GM21576 (cell line): ENCODE results near the gene SMOC1.

Source experiments
- ATAC-seq: cut with Tn5 transposase; IDR thresholded peaks from one replicate; pipeline ENCODE4 v1.9.1; 2021; ENCODE audit warnings: mild to moderate bottlenecking, moderate library complexity; ENCODE audit not compliant: unreplicated experiment

The SMOC1 gene

DNA sequence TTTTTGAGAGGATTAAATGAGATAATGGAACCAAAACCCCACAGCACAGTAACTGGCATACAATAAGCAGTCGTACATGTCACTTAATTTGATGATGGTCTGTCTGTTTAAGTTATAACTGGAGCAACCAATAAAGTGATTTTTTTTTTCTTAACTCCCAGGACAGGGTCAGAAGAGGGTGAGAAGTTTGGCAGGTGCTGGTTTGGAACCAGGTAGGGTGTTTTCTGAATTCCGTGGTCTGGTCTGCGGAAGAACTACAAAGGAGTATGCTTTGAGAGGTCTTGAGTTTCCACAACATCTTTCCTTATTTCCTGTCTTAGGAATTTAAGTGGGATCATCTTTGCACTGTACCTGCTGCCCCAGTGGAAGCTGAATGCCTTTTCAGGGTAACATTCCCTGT is 197.8 kb downstream of the SMOC1 start:
- no peak for ATAC-seq

DNA sequence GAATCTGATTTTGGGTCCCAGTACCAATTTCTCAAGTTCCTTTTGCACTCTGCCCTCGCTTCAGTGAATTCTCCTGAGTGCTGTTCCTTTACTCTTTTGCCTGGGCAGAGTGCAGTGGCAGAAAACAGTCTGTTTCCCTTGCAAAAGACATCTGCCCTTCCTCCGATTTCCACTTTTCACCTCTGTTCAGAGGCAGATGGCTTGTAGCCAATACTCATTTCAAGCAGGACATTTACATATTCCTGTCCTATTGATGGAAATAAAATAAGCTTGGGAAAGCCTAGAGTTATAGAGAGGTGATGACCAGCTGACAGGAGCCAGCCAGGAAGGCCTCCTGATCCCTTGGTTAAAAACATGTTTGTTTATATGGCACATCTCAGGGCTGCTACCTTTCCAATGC is 198.5 kb downstream of the SMOC1 start:
- ATAC-seq: no peak

DNA sequence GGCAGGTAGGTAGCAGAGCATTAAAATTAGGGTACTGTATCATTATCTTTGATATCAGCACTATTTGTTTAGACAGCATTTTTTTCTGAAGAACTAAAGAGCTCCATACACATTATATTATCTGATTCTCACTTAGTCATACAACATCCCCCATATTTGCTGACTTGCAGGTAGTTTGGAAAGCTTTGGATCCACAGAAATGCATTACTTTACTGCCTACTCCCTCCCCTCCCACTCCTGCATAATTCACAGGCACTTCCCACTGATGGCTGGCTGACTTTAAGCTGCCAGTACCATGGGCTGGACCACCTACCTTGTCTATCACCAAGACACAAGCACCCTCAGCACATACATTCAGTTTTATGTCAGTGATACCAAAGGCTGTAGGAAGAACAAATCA is 199.1 kb downstream of the SMOC1 start:
- ATAC-seq: no peak

DNA sequence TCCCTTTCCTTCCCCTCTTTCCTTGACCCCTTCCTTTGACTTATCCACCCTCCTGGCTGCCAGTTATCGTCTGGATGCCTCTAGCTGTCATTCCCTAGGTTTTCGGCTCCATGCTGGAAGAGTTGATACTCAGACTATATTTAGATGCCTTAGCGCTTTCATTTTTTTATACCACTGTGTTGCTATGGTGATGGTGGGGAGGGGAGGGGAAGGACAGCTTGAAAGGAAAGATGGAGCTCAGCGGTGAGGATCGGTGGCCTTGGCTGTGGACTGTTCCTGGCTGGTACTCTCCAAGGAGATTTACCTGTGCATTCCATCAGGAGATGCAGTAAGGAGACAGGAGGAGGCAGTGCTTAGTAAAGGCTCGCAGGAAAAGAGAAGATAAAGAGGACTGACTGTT is 200.9 kb downstream of the SMOC1 start:
- no peak for ATAC-seq
